ENCODE measurements around the gene SPATA31E1. TPM values are rescaled to one million over a fixed set of nuclear protein-coding genes. Genes with fewer than 3 reads are reported as not detected.

Gene SPATA31E1
- total RNA-seq, 5 donors from 2014 or later (not counting 1 experiment from before 2014, with no cell fraction given), result not detected

DNA sequence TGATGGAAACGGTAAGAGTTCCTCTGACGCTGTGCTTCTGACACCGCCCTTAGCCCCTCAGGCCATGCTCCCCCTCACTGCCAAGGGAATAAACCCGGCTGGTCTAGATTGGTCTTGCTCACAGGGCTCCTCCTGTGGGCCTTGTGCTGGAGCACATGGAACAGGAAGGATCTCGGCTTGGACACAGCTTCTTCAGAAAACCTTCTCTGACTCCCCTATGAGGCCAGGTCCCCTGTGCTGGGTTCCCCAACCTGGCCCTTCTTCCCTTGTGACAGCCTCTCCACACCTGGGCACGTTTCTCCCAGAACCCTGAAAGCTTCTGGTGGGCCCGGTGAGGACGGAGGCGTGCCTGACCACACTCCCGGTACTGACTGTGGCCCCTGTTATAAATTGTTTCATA, 8.2 kb downstream of the SPATA31E1 start:
- CTCF ChIA-PET, result interaction anchor here in 1 of 2 donors (0.5 kb wide), 1 partner anchor 502 kb away, joined by 6 read pairs; no protein-coding TSS in a partner anchor
- no peak for DNase-seq

DNA sequence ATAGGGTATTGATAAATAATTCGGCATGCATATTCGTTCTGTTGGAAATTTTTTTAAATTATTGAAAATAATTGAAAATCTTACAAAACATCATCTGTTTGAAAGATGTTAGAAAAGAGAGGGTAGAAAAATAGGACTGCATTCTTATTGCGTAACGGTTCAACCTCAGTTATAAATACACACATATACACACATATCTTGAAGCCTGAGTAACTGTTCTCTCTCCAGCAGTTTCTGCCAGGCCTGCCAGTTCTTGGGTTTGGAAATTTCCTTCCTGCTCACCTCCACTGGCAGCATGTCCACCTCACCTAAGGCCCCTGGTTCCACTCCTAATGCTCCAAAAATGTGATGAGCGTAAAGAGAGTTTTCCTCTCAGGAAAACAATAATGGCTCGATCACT, 9.1 kb downstream of the SPATA31E1 start:
- no peak overlapping the region for H3K4me3 ChIP-seq (ENCODE audit: control insufficient read depth in 1 of 2, extremely low read depth in 1 of 2, low read length in 1 of 2)
- Mint-ChIP-seq H3K27ac (no peak overlapping the region), H3K27me3 (peaks cover 0 to 7% of the 10 kb centered on the region in 2 donors), H3K4me1 (no peaks in the 10 kb centered on the region), H3K4me3 (no peak overlapping the region), H3K36me3 (no peaks in the 10 kb centered on the region), H3K9me3 (peaks cover 0 to 4% (median 3%) of the 10 kb centered on the region in 3 donors)
- CTCF ChIA-PET, result no interaction called here
- no peak overlapping the region for H3K27ac ChIP-seq (ENCODE audit: low read length)
- WGBS (ENCODE audit: insufficient coverage), result no CpG with 5 or more reads among the region's 6 CpGs
- no peaks in the 10 kb centered on the region for H3K36me3 ChIP-seq (ENCODE audit: control insufficient read depth in 2 of 2, extremely low read depth in 1 of 2, insufficient read depth in 1 of 2, low read length in 1 of 2)
- POLR2A ChIA-PET, result no interaction called here
- no peaks in the 10 kb centered on the region for H3K9me3 ChIP-seq
- no peak for ATAC-seq (replicated peaks in 1 of 4)
- no peak for DNase-seq
- H3K4me1 ChIP-seq (ENCODE audit: control insufficient read depth in 1 of 2, extremely low read depth in 1 of 2, insufficient read depth in 2 of 2, low read length in 2 of 2), result peaks cover 0 to 3% of the 10 kb centered on the region in 2 experiments
- peaks cover 0 to 15% of the 10 kb centered on the region in 2 experiments for H3K27me3 ChIP-seq (replicated peaks in 1 of 2; ENCODE audit: control insufficient read depth in 2 of 2, extremely low read depth in 1 of 2, insufficient read depth in 2 of 2, low read length in 1 of 2)

More for the DNA sequence above, 8.2 kb downstream of the SPATA31E1 start:
- Histone ChIP-seq H3K36me3 (ENCODE audit: control insufficient read depth in 2 of 2, extremely low read depth in 1 of 2, insufficient read depth in 1 of 2, low read length in 1 of 2) (no peaks in the 10 kb centered on the region), H3K27ac (ENCODE audit: low read length) (no peak overlapping the region), H3K4me1 (ENCODE audit: control insufficient read depth in 1 of 2, extremely low read depth in 1 of 2, insufficient read depth in 2 of 2, low read length in 2 of 2) (peaks cover 0 to 3% of the 10 kb centered on the region in 2 experiments), H3K4me3 (ENCODE audit: control insufficient read depth in 1 of 2, extremely low read depth in 1 of 2, low read length in 1 of 2) (no peak overlapping the region), H3K9me3 (no peaks in the 10 kb centered on the region), H3K27me3 (replicated peaks in 1 of 2; ENCODE audit: control insufficient read depth in 2 of 2, extremely low read depth in 1 of 2, insufficient read depth in 2 of 2, low read length in 1 of 2) (peaks cover 0 to 23% of the 10 kb centered on the region in 2 experiments)
- 91% methylated on average over 5 of the region's 10 CpGs for WGBS (ENCODE audit: insufficient coverage)
- peaks cover 0 to 9% of the 10 kb centered on the region in 2 donors for H3K27me3 Mint-ChIP-seq
- no peak overlapping the region for H3K27ac Mint-ChIP-seq
- H3K36me3 Mint-ChIP-seq, result no peaks in the 10 kb centered on the region
- POLR2A ChIA-PET, result no interaction called here
- H3K4me3 Mint-ChIP-seq, result no peak overlapping the region
- H3K4me1 Mint-ChIP-seq, result no peaks in the 10 kb centered on the region
- peaks cover 0 to 4% (median 3%) of the 10 kb centered on the region in 3 donors for H3K9me3 Mint-ChIP-seq
- no peak for ATAC-seq (replicated peaks in 1 of 4)

DNA sequence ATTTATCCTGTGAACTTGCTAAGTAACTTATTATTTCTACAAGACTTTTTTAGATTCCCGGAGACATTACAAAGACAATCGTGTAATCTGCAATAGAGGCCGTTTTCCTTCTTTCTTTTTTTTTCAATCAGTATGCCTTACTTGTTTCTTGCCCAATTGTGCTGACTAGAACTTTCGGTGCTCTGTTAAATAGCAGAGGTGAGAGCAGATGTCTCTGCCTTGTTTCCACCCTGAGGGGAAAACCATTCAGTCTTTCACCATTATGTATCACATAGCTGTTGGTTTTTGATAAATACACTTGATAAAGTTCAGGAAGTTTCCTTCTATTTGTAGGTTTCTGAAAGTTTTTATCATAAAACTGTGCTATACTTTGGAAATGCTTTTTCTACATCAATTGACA, 10.3 kb downstream of the SPATA31E1 start:
- WGBS (ENCODE audit: insufficient coverage), result 100% methylated on average over 2 of the region's 4 CpGs
- Histone ChIP-seq H3K27ac (ENCODE audit: low read length) (no peak overlapping the region), H3K9me3 (no peaks in the 10 kb centered on the region), H3K4me3 (ENCODE audit: control insufficient read depth in 1 of 2, extremely low read depth in 1 of 2, low read length in 1 of 2) (no peak overlapping the region), H3K4me1 (ENCODE audit: control insufficient read depth in 1 of 2, extremely low read depth in 1 of 2, insufficient read depth in 2 of 2, low read length in 2 of 2) (peaks cover 0 to 3% of the 10 kb centered on the region in 2 experiments), H3K36me3 (ENCODE audit: control insufficient read depth in 2 of 2, extremely low read depth in 1 of 2, insufficient read depth in 1 of 2, low read length in 1 of 2) (no peaks in the 10 kb centered on the region), H3K27me3 (replicated peaks in 1 of 2; ENCODE audit: control insufficient read depth in 2 of 2, extremely low read depth in 1 of 2, insufficient read depth in 2 of 2, low read length in 1 of 2) (peaks cover 0 to 15% of the 10 kb centered on the region in 2 experiments)
- Mint-ChIP-seq H3K9me3 (peaks cover 0 to 13% (median 9%) of the 10 kb centered on the region in 3 donors), H3K36me3 (no peaks in the 10 kb centered on the region), H3K27ac (no peak overlapping the region), H3K27me3 (peaks cover 7 to 9% of the 10 kb centered on the region in 2 donors), H3K4me3 (no peak overlapping the region), H3K4me1 (no peaks in the 10 kb centered on the region)
- POLR2A ChIA-PET, result no interaction called here
- ATAC-seq (replicated peaks in 1 of 4) (no peak), DNase-seq (no peak)
- CTCF ChIA-PET, result interaction anchor here in 1 of 2 donors (0.6 kb wide), 1 partner anchor 665 kb away, joined by 3 read pairs; no protein-coding TSS in a partner anchor

DNA sequence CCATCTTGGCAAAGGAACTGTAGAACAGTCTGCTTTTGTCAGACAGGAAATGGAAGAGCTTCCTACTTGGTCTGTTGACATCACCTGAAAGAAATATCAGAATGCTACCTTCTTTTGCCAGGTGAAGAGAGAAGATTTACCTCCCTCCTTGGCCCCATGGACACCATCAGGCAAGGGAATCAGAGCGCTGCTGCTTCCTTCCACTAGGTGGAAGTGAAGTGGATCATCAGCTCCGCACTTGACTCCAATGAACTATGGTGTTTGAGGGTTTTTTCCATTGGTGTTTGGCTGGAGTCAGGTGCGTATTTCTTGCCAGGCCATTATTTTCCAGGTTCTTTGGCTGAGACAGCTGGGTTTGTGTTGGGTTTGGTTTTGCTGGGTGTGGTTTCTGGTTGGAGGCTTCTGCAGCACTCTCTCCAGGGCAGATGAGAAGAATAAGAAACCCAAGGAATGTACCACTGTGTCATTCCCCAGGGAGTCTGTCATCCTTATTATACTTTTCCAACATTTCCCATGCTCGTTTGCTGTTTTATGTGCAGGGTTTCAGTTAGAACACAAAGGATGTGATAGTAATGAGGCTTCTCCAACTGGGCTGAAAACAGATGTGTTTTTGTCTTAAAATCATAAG, 12.4 kb downstream of the SPATA31E1 start:
- 92% methylated on average over 2 of the region's 4 CpGs for WGBS (ENCODE audit: insufficient coverage)
- peaks cover 0 to 20% (median 12%) of the 10 kb centered on the region in 3 donors for H3K9me3 Mint-ChIP-seq

DNA sequence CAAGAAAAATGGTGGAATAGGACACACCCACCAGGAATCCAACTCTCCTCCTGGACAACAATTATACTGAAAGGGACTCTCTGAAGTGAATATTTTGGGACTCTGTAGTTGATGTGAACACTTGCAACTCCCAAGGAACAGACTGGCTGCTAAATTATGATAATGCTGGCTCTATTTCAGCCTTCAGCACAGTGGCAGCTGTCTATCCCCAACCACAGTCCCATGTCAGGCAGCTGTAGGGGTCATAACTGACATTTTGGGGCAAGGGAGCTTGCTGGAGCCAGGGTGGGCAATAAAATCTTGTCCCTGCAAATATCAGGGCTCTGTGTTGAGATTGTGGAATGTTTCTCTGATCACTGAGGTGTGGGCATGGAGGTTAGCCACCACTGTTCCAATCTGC, 14.2 kb downstream of the SPATA31E1 start:
- Histone ChIP-seq H3K9me3 (peaks cover 3% of the 10 kb centered on the region), H3K4me1 (ENCODE audit: control insufficient read depth in 1 of 2, extremely low read depth in 1 of 2, insufficient read depth in 2 of 2, low read length in 2 of 2) (peaks cover 0 to 3% of the 10 kb centered on the region in 2 experiments), H3K36me3 (ENCODE audit: control insufficient read depth in 2 of 2, extremely low read depth in 1 of 2, insufficient read depth in 1 of 2, low read length in 1 of 2) (no peaks in the 10 kb centered on the region), H3K27me3 (replicated peaks in 1 of 2; ENCODE audit: control insufficient read depth in 2 of 2, extremely low read depth in 1 of 2, insufficient read depth in 2 of 2, low read length in 1 of 2) (peaks cover 0 to 6% of the 10 kb centered on the region in 2 experiments), H3K27ac (ENCODE audit: low read length) (no peak overlapping the region), H3K4me3 (ENCODE audit: control insufficient read depth in 1 of 2, extremely low read depth in 1 of 2, low read length in 1 of 2) (no peak overlapping the region)
- H3K4me1 Mint-ChIP-seq, result no peaks in the 10 kb centered on the region
- H3K4me3 Mint-ChIP-seq, result no peak overlapping the region
- no peak overlapping the region for H3K27ac Mint-ChIP-seq
- H3K9me3 Mint-ChIP-seq, result peaks cover 6 to 28% (median 18%) of the 10 kb centered on the region in 3 donors
- ATAC-seq (replicated peaks in 1 of 4) (no peak), DNase-seq (no peak)
- peaks cover 15 to 22% of the 10 kb centered on the region in 2 donors for H3K27me3 Mint-ChIP-seq
- ChIA-PET POLR2A (no interaction called here), CTCF (no interaction called here)
- H3K36me3 Mint-ChIP-seq, result no peaks in the 10 kb centered on the region

More for the DNA sequence above, 12.4 kb downstream of the SPATA31E1 start:
- DNase-seq (no peak), ATAC-seq (replicated peaks in 1 of 4) (no peak)
- ChIA-PET POLR2A (no interaction called here), CTCF (no interaction called here)
- peaks cover 3% of the 10 kb centered on the region for H3K9me3 ChIP-seq
- no peaks in the 10 kb centered on the region for H3K4me1 Mint-ChIP-seq
- H3K27ac ChIP-seq (ENCODE audit: low read length), result no peak overlapping the region
- H3K27me3 ChIP-seq (replicated peaks in 1 of 2; ENCODE audit: control insufficient read depth in 2 of 2, extremely low read depth in 1 of 2, insufficient read depth in 2 of 2, low read length in 1 of 2), result peaks cover 0 to 8% of the 10 kb centered on the region in 2 experiments
- no peak overlapping the region for H3K4me3 ChIP-seq (ENCODE audit: control insufficient read depth in 1 of 2, extremely low read depth in 1 of 2, low read length in 1 of 2)
- H3K36me3 ChIP-seq (ENCODE audit: control insufficient read depth in 2 of 2, extremely low read depth in 1 of 2, insufficient read depth in 1 of 2, low read length in 1 of 2), result no peaks in the 10 kb centered on the region
- no peak overlapping the region for H3K27ac Mint-ChIP-seq
- no peaks in the 10 kb centered on the region for H3K36me3 Mint-ChIP-seq
- H3K27me3 Mint-ChIP-seq, result peaks cover 13 to 18% of the 10 kb centered on the region in 2 donors
- H3K4me1 ChIP-seq (ENCODE audit: control insufficient read depth in 1 of 2, extremely low read depth in 1 of 2, insufficient read depth in 2 of 2, low read length in 2 of 2), result peaks cover 0 to 3% of the 10 kb centered on the region in 2 experiments
- no peak overlapping the region for H3K4me3 Mint-ChIP-seq

DNA sequence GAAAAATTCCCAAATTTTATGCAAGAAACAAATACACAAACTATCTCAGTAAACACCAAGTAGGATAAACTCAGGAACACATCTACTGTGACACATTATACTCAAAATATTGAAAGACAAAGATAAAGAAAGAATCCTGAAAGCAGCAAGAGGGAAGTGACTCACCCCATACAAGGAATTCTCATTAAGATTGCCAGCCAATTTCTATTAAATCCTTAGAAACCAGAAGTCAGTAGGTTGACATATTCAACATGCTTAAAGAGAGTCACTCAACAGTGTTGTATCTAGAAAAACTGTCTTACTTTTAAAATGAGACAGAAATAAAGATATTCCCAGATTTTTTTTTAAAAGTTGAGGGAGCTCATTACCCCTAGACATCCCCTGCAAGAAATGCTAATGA, 15.5 kb downstream of the SPATA31E1 start:
- H3K4me1 Mint-ChIP-seq, result no peaks in the 10 kb centered on the region
- Histone ChIP-seq H3K4me3 (ENCODE audit: control insufficient read depth in 1 of 2, extremely low read depth in 1 of 2, low read length in 1 of 2) (no peak overlapping the region), H3K27ac (ENCODE audit: low read length) (no peak overlapping the region), H3K4me1 (ENCODE audit: control insufficient read depth in 1 of 2, extremely low read depth in 1 of 2, insufficient read depth in 2 of 2, low read length in 2 of 2) (peaks cover 0 to 3% of the 10 kb centered on the region in 2 experiments), H3K36me3 (ENCODE audit: control insufficient read depth in 2 of 2, extremely low read depth in 1 of 2, insufficient read depth in 1 of 2, low read length in 1 of 2) (no peaks in the 10 kb centered on the region), H3K9me3 (peaks cover 3% of the 10 kb centered on the region), H3K27me3 (replicated peaks in 1 of 2; ENCODE audit: control insufficient read depth in 2 of 2, extremely low read depth in 1 of 2, insufficient read depth in 2 of 2, low read length in 1 of 2) (peaks cover 0 to 6% of the 10 kb centered on the region in 2 experiments)
- H3K36me3 Mint-ChIP-seq, result no peaks in the 10 kb centered on the region
- no peak overlapping the region for H3K4me3 Mint-ChIP-seq
- ChIA-PET POLR2A (no interaction called here), CTCF (no interaction called here)
- no peak for DNase-seq
- no peak for ATAC-seq (replicated peaks in 1 of 4)
- H3K27me3 Mint-ChIP-seq, result peaks cover 15 to 22% of the 10 kb centered on the region in 2 donors
- H3K27ac Mint-ChIP-seq, result no peak overlapping the region
- peaks cover 7 to 33% (median 22%) of the 10 kb centered on the region in 3 donors for H3K9me3 Mint-ChIP-seq
